Measurements from ENCODE around the gene FSIP1. TPM values are rescaled to one million over a fixed set of nuclear protein-coding genes. Genes with fewer than 3 reads are reported as not detected.
A peak's percentile ranks its signal among the peaks of the same experiment; 100 is the strongest.

Gene FSIP1
- total RNA-seq, 1 experiment from 2014 or later = 0.87 TPM

DNA sequence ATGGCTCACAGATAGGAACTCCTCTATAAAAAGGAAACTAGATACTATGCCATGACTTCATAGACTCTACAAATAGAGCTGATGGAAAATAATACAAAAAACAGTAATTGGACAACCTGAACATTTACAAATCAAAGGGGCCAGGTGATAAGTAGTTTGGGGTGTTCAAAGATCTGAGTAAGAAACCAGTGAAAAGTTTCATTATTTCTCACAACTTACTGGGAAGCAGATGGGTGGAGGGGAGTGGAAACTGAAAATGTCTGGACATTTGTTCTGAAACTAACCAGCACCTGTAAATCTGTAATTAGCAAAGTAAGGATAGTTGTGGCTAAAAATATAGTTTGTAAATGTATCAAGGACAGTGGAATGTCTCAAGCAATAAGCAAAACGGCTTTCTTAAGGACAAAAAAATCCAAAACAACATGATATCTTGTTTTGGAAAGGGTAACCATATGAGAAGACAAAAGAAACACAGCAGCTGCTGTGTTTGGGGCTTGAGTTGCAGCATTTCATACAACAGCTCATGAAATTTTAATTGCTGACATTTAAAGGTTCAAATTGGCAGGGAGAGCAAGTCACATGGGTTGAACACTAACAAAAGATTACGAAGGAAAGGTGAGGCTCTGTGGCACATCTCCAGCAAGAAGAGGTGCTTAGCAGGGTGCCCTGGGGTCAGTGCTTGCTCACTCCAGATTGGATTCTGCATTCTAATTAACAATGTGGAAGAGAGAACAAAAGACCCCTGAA, 228.5 kb downstream of the FSIP1 start:
- Histone ChIP-seq H3K4me1 (peaks cover 40% of the 10 kb centered on the region), H3K9me3 (replicated peaks) (no peaks in the 10 kb centered on the region), H3K36me3 (no peaks in the 10 kb centered on the region), H3K27me3 (no peaks in the 10 kb centered on the region), H3K27ac (peak overlapping the region; percentile 63), H3K4me3 (no peak overlapping the region)
- DNase-seq = peak in 1 of 2 experiments; percentile 44

DNA sequence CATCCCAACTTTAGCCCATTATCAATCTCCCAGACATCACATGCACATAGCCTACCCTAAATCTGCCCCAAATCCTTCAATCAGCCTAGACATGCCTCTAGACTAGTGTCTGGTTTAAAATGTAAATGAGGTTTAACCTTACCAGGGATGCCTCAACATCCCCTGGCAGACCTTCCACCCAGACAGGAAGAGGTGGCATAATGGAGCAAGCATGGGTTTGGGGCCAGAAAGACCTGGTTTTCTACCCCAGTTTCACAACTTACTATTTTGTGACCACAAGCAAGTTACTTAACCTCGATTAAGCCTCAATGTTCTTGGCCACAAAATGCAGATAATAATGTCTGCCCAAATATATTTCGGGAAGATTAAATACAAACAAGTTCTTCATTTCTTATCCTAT, 230.1 kb downstream of the FSIP1 start:
- Histone ChIP-seq H3K4me1 (peaks cover 36% of the 10 kb centered on the region), H3K27me3 (no peaks in the 10 kb centered on the region), H3K9me3 (replicated peaks) (0 out of 2 replicates have a peak, but pooled peaks cover 2% of the 10 kb centered on the region), H3K36me3 (no peaks in the 10 kb centered on the region), H3K4me3 (no peak overlapping the region), H3K27ac (no peak overlapping the region)
- DNase-seq = no peak

- H3K27me3 ChIP-seq = no peaks in the 10 kb centered on the region
- H3K4me1 ChIP-seq = peaks cover 29% of the 10 kb centered on the region
- H3K9me3 ChIP-seq (replicated peaks) = 0 out of 2 replicates have a peak, but pooled peaks cover 2% of the 10 kb centered on the region
- H3K4me3 ChIP-seq = no peak overlapping the region
- no peak for DNase-seq
- H3K27ac ChIP-seq = no peak overlapping the region
- no peaks in the 10 kb centered on the region for H3K36me3 ChIP-seq
These were observed 231.2 kb downstream of the FSIP1 start for GRCh38 chr15:39551476-39551875.

Other genes with a start within 250 kb of the FSIP1 start
- 24.3 and 24.4 TPM in 2 replicates for gene THBS1, start 201.8 kb downstream of the FSIP1 start, total RNA-seq (2014; rRNA removed; shearing (Covaris generic))
- 14.8 and 16.1 TPM in 2 replicates for gene GPR176, start 137.4 kb upstream of the FSIP1 start, total RNA-seq (2014; rRNA removed; shearing (Covaris generic))
- gene EIF2AK4, start 151.3 kb upstream of the FSIP1 start, total RNA-seq (2014; rRNA removed; shearing (Covaris generic)) = 43.3 and 45.2 TPM in 2 replicates